Measurements from ENCODE around the gene NUTM2B.
"Not testable (repeated sequence)": the region's sequence is repeated elsewhere in the genome, so short reads cannot be mapped to it uniquely, and the experiment has no call there.

Gene NUTM2B

DNA sequence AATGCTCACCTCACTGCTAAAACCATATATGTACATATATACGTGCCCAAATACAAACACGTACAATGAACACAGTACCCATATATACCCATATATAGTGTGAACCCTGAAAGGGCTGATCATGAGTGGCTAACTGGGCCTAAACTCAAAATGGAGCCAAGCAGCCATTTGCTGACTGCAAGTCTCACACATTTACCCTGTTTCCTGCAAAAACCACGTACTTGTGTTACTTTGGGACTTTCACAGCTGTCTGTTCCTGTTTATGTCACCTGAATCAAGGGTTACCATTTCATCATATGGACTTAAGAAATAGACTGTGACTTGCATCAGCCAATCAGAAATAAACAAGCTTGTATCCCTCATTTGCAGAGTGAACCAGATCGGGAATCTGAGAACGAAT is 5.9 kb upstream of the NUTM2B start:
- not testable (repeated sequence) for H3K27me3 ChIP-seq

DNA sequence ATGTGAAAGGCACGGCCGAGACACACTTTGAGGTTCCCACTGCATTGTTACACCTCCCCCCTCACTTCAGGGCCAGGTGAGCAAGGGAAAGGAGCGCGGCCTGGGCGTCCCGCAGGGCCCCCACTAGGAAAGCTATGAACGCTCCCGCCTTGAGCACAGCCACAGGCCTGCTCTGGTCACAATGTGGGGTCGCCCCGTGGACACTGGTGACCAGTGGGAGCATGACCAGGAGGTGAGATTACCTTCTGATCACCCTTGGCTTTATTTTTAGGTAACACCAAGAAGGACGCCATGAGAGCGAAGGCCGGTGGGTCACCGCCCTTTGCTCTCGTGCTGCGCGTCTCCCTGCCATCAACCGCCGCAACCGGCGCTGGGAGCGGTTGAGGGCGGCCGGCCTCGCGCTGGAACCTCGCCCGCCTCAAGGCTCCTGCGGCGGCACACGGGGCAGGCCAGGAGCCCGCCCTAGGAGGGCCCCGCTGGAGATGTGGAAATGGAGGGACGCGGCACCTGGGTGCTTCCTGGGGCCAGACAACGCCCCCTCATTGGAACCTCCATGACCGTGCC is 2.6 kb upstream of the NUTM2B start:
- H3K9me3 ChIP-seq; DNase-seq; H3K4me3 ChIP-seq (ENCODE audit: low read depth, low read length); H3K36me3 ChIP-seq; H3K27me3 ChIP-seq; H3K4me1 ChIP-seq: not testable (repeated sequence)

More for the DNA sequence above, 5.9 kb upstream of the NUTM2B start:
- not testable (repeated sequence) for H3K9me3 ChIP-seq; H3K4me3 ChIP-seq (ENCODE audit: low read depth, low read length); H3K4me1 ChIP-seq; H3K36me3 ChIP-seq; DNase-seq

DNA sequence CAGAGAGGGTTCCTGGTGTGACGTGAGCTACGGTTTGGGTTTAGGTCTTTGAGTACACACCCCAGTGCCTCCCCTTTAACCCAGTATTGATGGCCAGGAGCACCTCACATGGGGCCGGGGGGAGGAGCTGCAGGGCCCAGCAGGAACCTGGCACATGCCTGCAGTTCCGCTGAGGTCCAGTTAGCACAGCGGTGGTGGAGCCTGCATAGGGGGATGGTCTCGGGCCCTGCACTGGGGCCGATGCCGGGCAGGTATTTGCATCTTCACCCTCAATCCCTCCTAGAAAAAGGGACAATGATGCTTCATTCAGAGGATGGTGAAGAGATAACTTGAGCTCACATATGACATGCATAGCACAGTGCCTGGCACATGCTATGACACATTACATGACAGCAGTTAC is 4.0 kb downstream of the NUTM2B start:
- H3K9me3 ChIP-seq; H3K36me3 ChIP-seq; H3K4me1 ChIP-seq; H3K27me3 ChIP-seq; DNase-seq; H3K4me3 ChIP-seq (ENCODE audit: low read depth, low read length): not testable (repeated sequence)

DNA sequence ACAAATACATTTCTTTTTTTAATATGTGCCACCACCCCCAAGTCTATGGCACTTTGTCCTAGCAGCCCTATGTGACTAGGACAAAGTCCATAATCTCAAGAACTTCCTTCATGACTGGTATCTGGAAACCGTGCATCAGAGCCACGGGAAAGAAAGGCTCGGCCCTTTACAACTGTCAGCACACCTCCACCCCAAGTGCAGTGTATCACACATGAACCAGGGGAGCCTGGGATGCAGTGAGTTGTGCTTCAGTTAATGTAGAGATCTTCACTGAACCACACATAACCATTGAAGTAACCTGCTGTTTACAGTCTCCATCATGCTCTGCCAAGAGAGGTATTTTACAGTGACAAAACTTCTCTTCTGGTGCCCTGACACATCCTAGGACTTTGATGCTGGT is 11.9 kb downstream of the NUTM2B start:
- H3K9me3 ChIP-seq; H3K4me1 ChIP-seq; H3K27me3 ChIP-seq; H3K4me3 ChIP-seq (ENCODE audit: low read depth, low read length); DNase-seq; H3K36me3 ChIP-seq: not testable (repeated sequence)

DNA sequence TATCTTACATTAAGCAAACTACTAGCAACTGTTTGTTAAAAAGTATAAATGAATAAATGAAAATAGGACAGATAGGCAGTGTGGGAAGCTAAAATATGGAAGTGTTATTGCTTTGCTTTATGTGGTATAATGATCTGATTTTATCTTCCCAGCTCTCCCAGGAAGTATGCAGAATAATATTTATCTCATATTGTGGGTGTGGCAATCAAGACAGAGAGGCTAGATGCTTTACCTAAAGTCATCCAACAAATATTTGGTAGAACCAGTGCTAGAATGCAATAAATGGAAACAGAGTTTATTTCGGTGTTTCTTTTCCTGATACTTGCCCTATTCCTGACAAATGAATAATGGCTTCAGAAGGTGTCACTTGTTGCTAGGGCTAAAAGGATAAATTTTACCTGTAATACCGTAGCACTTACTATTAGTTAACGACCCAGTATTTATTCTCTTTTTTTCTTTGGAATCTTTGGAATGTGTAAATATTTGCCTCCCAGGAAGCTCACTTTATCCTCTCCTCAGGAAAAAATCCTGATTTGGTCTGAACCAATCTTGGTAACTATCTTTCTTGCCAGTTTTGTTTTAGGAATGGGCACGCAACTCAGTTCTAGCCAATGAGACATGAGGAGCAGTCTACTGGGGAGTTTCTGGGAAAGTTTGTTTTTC is 14.0 kb downstream of the NUTM2B start:
- not testable (repeated sequence) for H3K4me3 ChIP-seq (ENCODE audit: low read depth, low read length); H3K9me3 ChIP-seq; DNase-seq; H3K4me1 ChIP-seq; H3K36me3 ChIP-seq; H3K27me3 ChIP-seq

- H3K4me1 ChIP-seq; DNase-seq; H3K4me3 ChIP-seq (ENCODE audit: low read depth, low read length); H3K9me3 ChIP-seq; H3K36me3 ChIP-seq; H3K27me3 ChIP-seq: not testable (repeated sequence)
These were observed 17.0 kb downstream of the NUTM2B start for GRCh38 chr10:79720000-79720399.

DNA sequence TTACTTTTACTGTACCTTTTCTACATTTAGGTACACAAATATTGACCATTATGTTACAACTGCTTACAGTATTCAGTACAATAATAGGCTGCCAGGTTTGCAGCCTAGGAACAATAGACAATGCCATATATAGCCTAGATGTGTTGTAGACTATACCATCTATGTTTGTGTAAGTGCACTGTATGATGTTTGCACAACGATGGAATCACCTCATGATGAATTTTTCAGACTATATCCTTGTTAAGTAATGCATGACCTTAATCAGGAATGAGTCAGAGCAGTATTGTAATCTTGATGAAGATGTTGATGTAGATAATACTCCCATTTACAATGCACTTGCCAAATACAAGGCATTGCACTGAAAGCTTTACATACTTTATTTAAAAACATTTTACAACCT is 23.6 kb downstream of the NUTM2B start:
- H3K9me3 ChIP-seq; H3K4me3 ChIP-seq (ENCODE audit: low read depth, low read length); DNase-seq; H3K4me1 ChIP-seq; H3K27me3 ChIP-seq; H3K36me3 ChIP-seq: not testable (repeated sequence)

GRCh38 chr10:79744844-79745243 is 41.8 kb downstream of the NUTM2B start:
- not testable (repeated sequence) for H3K4me1 ChIP-seq; H3K9me3 ChIP-seq; DNase-seq; H3K36me3 ChIP-seq; H3K27me3 ChIP-seq; H3K4me3 ChIP-seq (ENCODE audit: low read depth, low read length)

DNA sequence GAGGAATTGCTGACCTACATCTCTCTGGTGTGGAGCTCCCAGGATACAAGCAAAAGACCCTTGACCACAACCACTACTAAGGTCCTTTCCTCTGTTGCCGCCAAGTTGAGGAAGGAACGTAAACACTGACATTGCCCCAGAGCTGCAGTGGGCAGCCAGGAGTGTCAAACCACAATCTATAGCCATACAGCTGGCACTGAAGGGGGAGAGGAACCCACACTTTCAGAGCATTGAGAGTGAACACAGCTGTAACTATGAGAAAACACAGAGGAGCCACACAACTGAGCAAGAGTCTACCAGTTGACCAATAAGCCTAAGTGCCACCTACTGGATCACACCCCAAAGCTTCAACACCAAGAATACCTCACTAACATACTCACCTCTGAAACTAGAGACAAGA is 45.5 kb downstream of the NUTM2B start:
- H3K4me1 ChIP-seq; H3K4me3 ChIP-seq (ENCODE audit: low read depth, low read length); H3K36me3 ChIP-seq; H3K27me3 ChIP-seq; DNase-seq; H3K9me3 ChIP-seq: not testable (repeated sequence)

DNA sequence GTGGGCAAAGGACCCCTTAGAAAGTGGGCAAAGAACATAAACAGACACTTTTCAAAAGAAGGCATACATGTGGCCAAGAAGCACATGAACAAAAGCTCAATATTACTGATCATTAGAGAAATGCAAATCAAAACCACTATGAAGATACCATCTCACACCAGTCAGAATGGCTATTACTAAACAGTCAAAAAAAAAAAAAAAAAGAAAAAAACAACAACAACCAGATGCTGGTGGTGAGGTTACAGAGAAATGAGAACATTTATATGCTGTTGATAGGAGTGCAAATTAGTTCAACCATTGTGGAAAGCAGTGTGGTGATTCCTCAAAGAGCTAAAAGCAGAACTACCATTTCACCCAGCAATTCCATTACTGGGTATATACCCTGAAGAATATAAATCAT is 50.6 kb downstream of the NUTM2B start:
- not testable (repeated sequence) for H3K4me3 ChIP-seq (ENCODE audit: low read depth, low read length); H3K9me3 ChIP-seq; H3K4me1 ChIP-seq; H3K27me3 ChIP-seq; DNase-seq; H3K36me3 ChIP-seq

DNA sequence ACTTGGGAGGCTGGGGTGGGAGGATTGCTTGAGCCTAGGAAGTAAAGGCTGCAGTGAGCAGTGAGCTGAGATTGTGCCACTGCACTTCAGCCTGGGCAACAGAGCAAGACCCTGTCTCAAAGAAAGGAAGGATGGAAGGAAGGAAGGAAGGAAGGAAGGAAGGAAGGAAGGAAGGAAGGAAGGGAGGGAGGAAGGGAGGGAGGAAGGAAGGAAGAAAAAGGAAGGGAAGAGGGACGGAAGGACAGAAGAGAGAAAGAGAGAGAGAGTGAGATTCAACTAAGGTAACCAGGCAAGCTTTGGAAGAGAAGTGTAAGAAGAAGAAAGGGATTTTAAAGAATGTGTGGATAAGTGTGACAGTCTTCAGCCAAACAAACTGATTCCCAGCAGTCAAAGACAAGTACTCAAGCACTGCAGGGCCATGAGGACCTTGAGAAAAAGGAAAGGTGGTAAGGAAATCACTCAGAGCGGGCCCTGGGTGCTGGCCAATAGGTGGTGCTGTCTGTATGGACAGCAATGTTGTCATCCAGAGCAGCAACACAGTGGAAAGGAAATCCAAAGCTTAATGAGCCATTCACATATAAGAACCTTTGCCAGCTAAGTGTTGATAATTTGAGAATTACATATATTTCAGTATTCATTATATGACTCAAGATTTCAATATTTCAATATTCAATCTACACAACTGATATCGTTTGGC is 55.4 kb downstream of the NUTM2B start:
- peak; percentile 2 for DNase-seq
- not testable (repeated sequence) for H3K9me3 ChIP-seq; H3K4me1 ChIP-seq; H3K36me3 ChIP-seq; H3K27me3 ChIP-seq; H3K4me3 ChIP-seq (ENCODE audit: low read depth, low read length)

Measured in BE2C (cell line).